Right lobe of liver (tissue), 4 donors: Measurements from ENCODE around the gene OTUD5.

Source experiments
- CTCF ChIP-seq, 4 donors: fragments of 200-600 bp in 3 of 4; fragments of 450-650 bp in 1 of 4; IDR thresholded peaks; one replicate each; pipeline versions ENCODE4 v1.5.1 to v1.8.0; 2016 to 2022; ENCODE audit warnings: antibody characterized with exemption in 4 of 4, mild to moderate bottlenecking in 2 of 4
- POLR2A ChIP-seq: fragments of 450-650 bp; IDR thresholded peaks from one replicate; pipeline ENCODE4 v1.6.1; 2017; ENCODE audit warnings: antibody characterized with exemption, mild to moderate bottlenecking
- donor health status: DM: no; HTN: no; CAD: no.
- donor health status: DM: no; HTN: no; CAD: no.
- donor health status: DM: no; HTN: yes; CAD: no.

GRCh38 chrX:48975541-48975940 lies 18.1 kb upstream of the OTUD5 start:
- TF ChIP-seq CTCF (IDR thresholded peaks at IDR 0.05) (no peak), POLR2A (no peak)
